HEK293 (cell line): ENCODE results near the gene MLXIPL.

Experiments used
- BCL11A ChIP-seq: fragments of 450-650 bp; formaldehyde crosslinking; IDR thresholded peaks from 2 replicates; pipeline ENCODE4 v1.5.1; 2016; ENCODE audit warnings: low read depth, missing biosample characterization, missing genetic modification characterization
- HOXA7 ChIP-seq: sonication (generic); formaldehyde crosslinking; IDR thresholded peaks from 2 replicates; pipeline ENCODE4 v1.8.1; 2022; ENCODE audit warnings: missing genetic modification reagents, borderline replicate concordance
- KLF8 ChIP-seq: fragments of 450-650 bp; formaldehyde crosslinking; IDR thresholded peaks from 2 replicates; pipeline ENCODE4 v1.5.1; 2016; ENCODE audit warnings: missing biosample characterization, missing genetic modification characterization
- OSR2 ChIP-seq: fragments of 450-650 bp; formaldehyde crosslinking; IDR thresholded peaks from 2 replicates; pipeline ENCODE4 v1.5.1; 2016; ENCODE audit warnings: missing biosample characterization, missing genetic modification characterization
- SCRT2 ChIP-seq: fragments of 450-650 bp; formaldehyde crosslinking; IDR thresholded peaks from 2 replicates; pipeline ENCODE4 v1.5.1; 2016; ENCODE audit warnings: missing biosample characterization, missing genetic modification characterization
- YY1 ChIP-seq: fragments of 450-650 bp; formaldehyde crosslinking; IDR thresholded peaks from 2 replicates; pipeline ENCODE4 v1.5.1; 2018; ENCODE audit warnings: missing biosample characterization, missing genetic modification characterization
- ZFHX2 ChIP-seq: fragments of 450-650 bp; formaldehyde crosslinking; conservative IDR thresholded peaks from 2 replicates; pipeline ENCODE4 v1.5.1; 2016; ENCODE audit warnings: missing biosample characterization, missing genetic modification characterization
- ZNF140 ChIP-seq: fragments of 450-650 bp; formaldehyde crosslinking; IDR thresholded peaks from 2 replicates; pipeline ENCODE4 v1.5.1; 2016; ENCODE audit warnings: missing biosample characterization, missing genetic modification characterization
- ZNF155 ChIP-seq: fragments of 450-650 bp; formaldehyde crosslinking; IDR thresholded peaks from 2 replicates; pipeline ENCODE4 v1.5.1; 2016; ENCODE audit warnings: missing biosample characterization, missing genetic modification characterization
- ZNF169 ChIP-seq: fragments of 450-650 bp; formaldehyde crosslinking; IDR thresholded peaks from 2 replicates; pipeline ENCODE4 v1.5.1; 2016; ENCODE audit warnings: missing biosample characterization, missing genetic modification characterization
- ZNF175 ChIP-seq: fragments of 450-650 bp; formaldehyde crosslinking; IDR thresholded peaks from 2 replicates; pipeline ENCODE4 v1.5.1; 2016; ENCODE audit warnings: missing biosample characterization, missing genetic modification characterization
- ZNF2 ChIP-seq: fragments of 450-650 bp; formaldehyde crosslinking; IDR thresholded peaks from 2 replicates; pipeline ENCODE4 v1.5.1; 2016; ENCODE audit warnings: missing biosample characterization, missing genetic modification characterization
- ZNF248 ChIP-seq: fragments of 450-650 bp; formaldehyde crosslinking; IDR thresholded peaks from 2 replicates; pipeline ENCODE4 v1.5.1; 2017; ENCODE audit warnings: missing biosample characterization, missing genetic modification characterization
- ZNF335 ChIP-seq: fragments of 450-650 bp; formaldehyde crosslinking; conservative IDR thresholded peaks from 2 replicates; pipeline ENCODE4 v1.5.1; 2016; ENCODE audit warnings: missing biosample characterization, missing genetic modification characterization
- ZNF350 ChIP-seq: fragments of 450-650 bp; formaldehyde crosslinking; IDR thresholded peaks from 2 replicates; pipeline ENCODE4 v1.5.0; 2017; ENCODE audit warnings: missing biosample characterization, mild to moderate bottlenecking, missing genetic modification characterization
- ZNF37A ChIP-seq: fragments of 450-650 bp; IDR thresholded peaks from 2 replicates; pipeline ENCODE4 v1.5.1; 2018; ENCODE audit warnings: missing biosample characterization, missing genetic modification characterization
- ZNF394 ChIP-seq: fragments of 450-650 bp; formaldehyde crosslinking; IDR thresholded peaks from 2 replicates; pipeline ENCODE4 v1.5.1; 2016; ENCODE audit warnings: missing biosample characterization, missing genetic modification characterization, mild to moderate bottlenecking, moderate library complexity, borderline replicate concordance
- ZNF423 ChIP-seq: fragments of 450-650 bp; formaldehyde crosslinking; IDR thresholded peaks from 2 replicates; pipeline ENCODE4 v1.5.1; 2016; ENCODE audit warnings: missing biosample characterization, missing genetic modification characterization
- ZNF510 ChIP-seq: fragments of 450-650 bp; formaldehyde crosslinking; IDR thresholded peaks from 2 replicates; pipeline ENCODE4 v1.5.1; 2018; ENCODE audit warnings: mild to moderate bottlenecking, missing genetic modification characterization, missing biosample characterization; ENCODE audit not compliant: insufficient replicate concordance
- ZNF610 ChIP-seq: fragments of 450-650 bp; formaldehyde crosslinking; IDR thresholded peaks from 2 replicates; pipeline ENCODE4 v1.5.1; 2016; ENCODE audit warnings: missing biosample characterization, missing genetic modification characterization, borderline replicate concordance
- ZNF626 ChIP-seq: fragments of 450-650 bp; sonication (Bioruptor Pico); formaldehyde crosslinking; IDR thresholded peaks from 2 replicates; pipeline ENCODE4 v1.5.1; 2018; ENCODE audit warnings: missing biosample characterization, missing genetic modification characterization, inconsistent platforms
- ZSCAN30 ChIP-seq: fragments of 450-650 bp; IDR thresholded peaks from 2 replicates; pipeline ENCODE4 v1.5.1; 2018; ENCODE audit warnings: missing biosample characterization, mild to moderate bottlenecking, missing genetic modification characterization, moderate library complexity
- TF ChIP-seq, protein P1 (sequence below): sonication (generic); formaldehyde crosslinking; IDR thresholded peaks from 2 replicates; pipeline ENCODE4 v1.8.1; 2022; ENCODE audit warnings: mild to moderate bottlenecking, moderate library complexity, missing genetic modification reagents
- TF ChIP-seq, protein P2 (sequence below): fragments of 450-650 bp; formaldehyde crosslinking; IDR thresholded peaks from 2 replicates; pipeline ENCODE4 v1.5.1; 2016; ENCODE audit warnings: missing biosample characterization, missing genetic modification characterization
- TF ChIP-seq, protein P3 (sequence below): fragments of 450-650 bp; formaldehyde crosslinking; IDR thresholded peaks from 2 replicates; pipeline ENCODE4 v1.5.1; 2017; ENCODE audit warnings: missing biosample characterization, missing genetic modification characterization
- TF ChIP-seq, protein P4 (sequence below): fragments of 450-650 bp; formaldehyde crosslinking; IDR thresholded peaks from 2 replicates; pipeline ENCODE4 v1.5.1; 2016; ENCODE audit warnings: missing biosample characterization, missing genetic modification characterization, borderline replicate concordance
- TF ChIP-seq, protein P5 (sequence below): fragments of 450-650 bp; IDR thresholded peaks from 2 replicates; pipeline ENCODE4 v1.5.1; 2018; ENCODE audit warnings: missing biosample characterization, mild to moderate bottlenecking, missing genetic modification characterization
- TF ChIP-seq, protein P6 (sequence below): fragments of 450-650 bp; formaldehyde crosslinking; IDR thresholded peaks from 2 replicates; pipeline ENCODE4 v1.5.1; 2016; ENCODE audit warnings: missing biosample characterization, missing genetic modification characterization

The MLXIPL gene

DNA sequence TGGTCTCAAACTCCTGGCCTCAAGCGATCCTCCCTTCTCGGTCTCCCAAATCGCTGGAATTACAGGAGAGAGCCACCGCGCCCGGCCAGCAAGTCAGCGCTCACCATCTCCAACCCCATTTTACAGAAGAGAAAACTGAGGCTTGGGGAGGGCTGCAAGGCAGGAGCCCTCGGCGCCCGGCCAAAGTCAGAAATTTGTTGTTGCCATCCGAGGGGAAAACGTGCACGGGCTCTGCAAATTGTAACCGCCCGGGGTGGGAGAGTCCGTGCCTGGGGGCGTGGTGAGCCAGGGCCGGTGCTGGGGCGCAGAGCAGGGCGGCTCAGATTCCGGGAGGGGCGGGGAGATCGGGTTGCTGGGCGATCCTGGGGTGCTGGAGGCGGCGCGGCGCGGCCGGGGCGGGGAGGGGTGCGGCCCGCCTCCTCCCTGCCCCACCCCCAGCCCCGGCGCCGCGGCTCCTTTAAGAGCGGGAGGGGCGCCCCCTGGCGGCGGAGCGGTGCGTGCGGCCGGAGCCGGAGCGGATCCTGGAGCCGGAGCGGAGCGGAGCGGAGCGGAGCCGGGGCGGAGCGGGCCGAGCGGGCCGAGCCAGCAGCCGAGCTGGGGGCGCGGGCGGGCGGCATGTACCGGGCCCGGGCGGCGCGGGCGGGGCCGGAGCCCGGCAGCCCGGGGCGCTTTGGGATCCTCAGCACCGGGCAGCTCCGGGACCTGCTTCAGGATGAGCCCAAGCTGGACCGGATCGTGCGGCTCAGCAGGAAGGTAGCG is 43.2 kb upstream of the MLXIPL start, which contains the start of gene VPS37D (continued):
- TF ChIP-seq ZNF610 (tag by site-specific recombination) (no peak), ZNF155 (tag by site-specific recombination) (no peak), ZNF335 (peak; percentile 37; the same call in 1 of the 2 replicates), ZFHX2 (peak; percentile 68), HOXA7 (CRISPR knock-in tag) (no peak), KLF8 (tag by site-specific recombination) (peak; percentile 88), ZNF510 (tag by site-specific recombination) (no peak), ZNF2 (no peak), BCL11A (no peak), ZNF37A (no peak), ZNF140 (tag by site-specific recombination) (no peak), ZNF169 (tag by site-specific recombination) (no peak), ZNF350 (tag by site-specific recombination) (no peak), ZNF423 (tag by site-specific recombination) (no peak), ZSCAN30 (tag by site-specific recombination) (peak; percentile 50; the same call in 1 of the 2 replicates), ZNF248 (tag by site-specific recombination) (no peak), YY1 (no peak), OSR2 (tag by site-specific recombination) (no peak), ZNF626 (tag by site-specific recombination) (no peak), ZNF394 (no peak), ZNF175 (tag by site-specific recombination) (no peak), SCRT2 (tag by site-specific recombination) (no peak)
- TF ChIP-seq, protein P1, sequence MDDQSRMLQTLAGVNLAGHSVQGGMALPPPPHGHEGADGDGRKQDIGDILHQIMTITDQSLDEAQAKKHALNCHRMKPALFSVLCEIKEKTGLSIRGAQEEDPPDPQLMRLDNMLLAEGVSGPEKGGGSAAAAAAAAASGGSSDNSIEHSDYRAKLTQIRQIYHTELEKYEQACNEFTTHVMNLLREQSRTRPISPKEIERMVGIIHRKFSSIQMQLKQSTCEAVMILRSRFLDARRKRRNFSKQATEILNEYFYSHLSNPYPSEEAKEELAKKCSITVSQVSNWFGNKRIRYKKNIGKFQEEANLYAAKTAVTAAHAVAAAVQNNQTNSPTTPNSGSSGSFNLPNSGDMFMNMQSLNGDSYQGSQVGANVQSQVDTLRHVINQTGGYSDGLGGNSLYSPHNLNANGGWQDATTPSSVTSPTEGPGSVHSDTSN (CRISPR knock-in tag), result no peak
- TF ChIP-seq, protein P2, sequence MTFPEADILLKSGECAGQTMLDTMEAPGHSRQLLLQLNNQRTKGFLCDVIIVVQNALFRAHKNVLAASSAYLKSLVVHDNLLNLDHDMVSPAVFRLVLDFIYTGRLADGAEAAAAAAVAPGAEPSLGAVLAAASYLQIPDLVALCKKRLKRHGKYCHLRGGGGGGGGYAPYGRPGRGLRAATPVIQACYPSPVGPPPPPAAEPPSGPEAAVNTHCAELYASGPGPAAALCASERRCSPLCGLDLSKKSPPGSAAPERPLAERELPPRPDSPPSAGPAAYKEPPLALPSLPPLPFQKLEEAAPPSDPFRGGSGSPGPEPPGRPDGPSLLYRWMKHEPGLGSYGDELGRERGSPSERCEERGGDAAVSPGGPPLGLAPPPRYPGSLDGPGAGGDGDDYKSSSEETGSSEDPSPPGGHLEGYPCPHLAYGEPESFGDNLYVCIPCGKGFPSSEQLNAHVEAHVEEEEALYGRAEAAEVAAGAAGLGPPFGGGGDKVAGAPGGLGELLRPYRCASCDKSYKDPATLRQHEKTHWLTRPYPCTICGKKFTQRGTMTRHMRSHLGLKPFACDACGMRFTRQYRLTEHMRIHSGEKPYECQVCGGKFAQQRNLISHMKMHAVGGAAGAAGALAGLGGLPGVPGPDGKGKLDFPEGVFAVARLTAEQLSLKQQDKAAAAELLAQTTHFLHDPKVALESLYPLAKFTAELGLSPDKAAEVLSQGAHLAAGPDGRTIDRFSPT (tag by site-specific recombination), result no peak
- TF ChIP-seq, protein P3, sequence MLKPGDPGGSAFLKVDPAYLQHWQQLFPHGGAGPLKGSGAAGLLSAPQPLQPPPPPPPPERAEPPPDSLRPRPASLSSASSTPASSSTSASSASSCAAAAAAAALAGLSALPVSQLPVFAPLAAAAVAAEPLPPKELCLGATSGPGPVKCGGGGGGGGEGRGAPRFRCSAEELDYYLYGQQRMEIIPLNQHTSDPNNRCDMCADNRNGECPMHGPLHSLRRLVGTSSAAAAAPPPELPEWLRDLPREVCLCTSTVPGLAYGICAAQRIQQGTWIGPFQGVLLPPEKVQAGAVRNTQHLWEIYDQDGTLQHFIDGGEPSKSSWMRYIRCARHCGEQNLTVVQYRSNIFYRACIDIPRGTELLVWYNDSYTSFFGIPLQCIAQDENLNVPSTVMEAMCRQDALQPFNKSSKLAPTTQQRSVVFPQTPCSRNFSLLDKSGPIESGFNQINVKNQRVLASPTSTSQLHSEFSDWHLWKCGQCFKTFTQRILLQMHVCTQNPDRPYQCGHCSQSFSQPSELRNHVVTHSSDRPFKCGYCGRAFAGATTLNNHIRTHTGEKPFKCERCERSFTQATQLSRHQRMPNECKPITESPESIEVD, result no peak
- TF ChIP-seq, protein P4, sequence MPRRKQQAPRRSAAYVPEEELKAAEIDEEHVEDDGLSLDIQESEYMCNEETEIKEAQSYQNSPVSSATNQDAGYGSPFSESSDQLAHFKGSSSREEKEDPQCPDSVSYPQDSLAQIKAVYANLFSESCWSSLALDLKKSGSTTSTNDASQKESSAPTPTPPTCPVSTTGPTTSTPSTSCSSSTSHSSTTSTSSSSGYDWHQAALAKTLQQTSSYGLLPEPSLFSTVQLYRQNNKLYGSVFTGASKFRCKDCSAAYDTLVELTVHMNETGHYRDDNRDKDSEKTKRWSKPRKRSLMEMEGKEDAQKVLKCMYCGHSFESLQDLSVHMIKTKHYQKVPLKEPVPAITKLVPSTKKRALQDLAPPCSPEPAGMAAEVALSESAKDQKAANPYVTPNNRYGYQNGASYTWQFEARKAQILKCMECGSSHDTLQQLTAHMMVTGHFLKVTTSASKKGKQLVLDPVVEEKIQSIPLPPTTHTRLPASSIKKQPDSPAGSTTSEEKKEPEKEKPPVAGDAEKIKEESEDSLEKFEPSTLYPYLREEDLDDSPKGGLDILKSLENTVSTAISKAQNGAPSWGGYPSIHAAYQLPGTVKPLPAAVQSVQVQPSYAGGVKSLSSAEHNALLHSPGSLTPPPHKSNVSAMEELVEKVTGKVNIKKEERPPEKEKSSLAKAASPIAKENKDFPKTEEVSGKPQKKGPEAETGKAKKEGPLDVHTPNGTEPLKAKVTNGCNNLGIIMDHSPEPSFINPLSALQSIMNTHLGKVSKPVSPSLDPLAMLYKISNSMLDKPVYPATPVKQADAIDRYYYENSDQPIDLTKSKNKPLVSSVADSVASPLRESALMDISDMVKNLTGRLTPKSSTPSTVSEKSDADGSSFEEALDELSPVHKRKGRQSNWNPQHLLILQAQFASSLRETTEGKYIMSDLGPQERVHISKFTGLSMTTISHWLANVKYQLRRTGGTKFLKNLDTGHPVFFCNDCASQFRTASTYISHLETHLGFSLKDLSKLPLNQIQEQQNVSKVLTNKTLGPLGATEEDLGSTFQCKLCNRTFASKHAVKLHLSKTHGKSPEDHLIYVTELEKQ, result no peak
- TF ChIP-seq, protein P5, sequence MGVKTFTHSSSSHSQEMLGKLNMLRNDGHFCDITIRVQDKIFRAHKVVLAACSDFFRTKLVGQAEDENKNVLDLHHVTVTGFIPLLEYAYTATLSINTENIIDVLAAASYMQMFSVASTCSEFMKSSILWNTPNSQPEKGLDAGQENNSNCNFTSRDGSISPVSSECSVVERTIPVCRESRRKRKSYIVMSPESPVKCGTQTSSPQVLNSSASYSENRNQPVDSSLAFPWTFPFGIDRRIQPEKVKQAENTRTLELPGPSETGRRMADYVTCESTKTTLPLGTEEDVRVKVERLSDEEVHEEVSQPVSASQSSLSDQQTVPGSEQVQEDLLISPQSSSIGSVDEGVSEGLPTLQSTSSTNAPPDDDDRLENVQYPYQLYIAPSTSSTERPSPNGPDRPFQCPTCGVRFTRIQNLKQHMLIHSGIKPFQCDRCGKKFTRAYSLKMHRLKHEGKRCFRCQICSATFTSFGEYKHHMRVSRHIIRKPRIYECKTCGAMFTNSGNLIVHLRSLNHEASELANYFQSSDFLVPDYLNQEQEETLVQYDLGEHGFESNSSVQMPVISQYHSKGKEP (tag by site-specific recombination), result no peak
- TF ChIP-seq, protein P6, sequence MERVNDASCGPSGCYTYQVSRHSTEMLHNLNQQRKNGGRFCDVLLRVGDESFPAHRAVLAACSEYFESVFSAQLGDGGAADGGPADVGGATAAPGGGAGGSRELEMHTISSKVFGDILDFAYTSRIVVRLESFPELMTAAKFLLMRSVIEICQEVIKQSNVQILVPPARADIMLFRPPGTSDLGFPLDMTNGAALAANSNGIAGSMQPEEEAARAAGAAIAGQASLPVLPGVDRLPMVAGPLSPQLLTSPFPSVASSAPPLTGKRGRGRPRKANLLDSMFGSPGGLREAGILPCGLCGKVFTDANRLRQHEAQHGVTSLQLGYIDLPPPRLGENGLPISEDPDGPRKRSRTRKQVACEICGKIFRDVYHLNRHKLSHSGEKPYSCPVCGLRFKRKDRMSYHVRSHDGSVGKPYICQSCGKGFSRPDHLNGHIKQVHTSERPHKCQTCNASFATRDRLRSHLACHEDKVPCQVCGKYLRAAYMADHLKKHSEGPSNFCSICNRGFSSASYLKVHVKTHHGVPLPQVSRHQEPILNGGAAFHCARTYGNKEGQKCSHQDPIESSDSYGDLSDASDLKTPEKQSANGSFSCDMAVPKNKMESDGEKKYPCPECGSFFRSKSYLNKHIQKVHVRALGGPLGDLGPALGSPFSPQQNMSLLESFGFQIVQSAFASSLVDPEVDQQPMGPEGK, result peak; percentile 84
